Central memory CD8-positive, alpha-beta T cell (primary cell): ENCODE measurements around the gene KIF14.
"Not testable (repeated sequence)": the region's sequence is repeated elsewhere in the genome, so short reads cannot be mapped to it uniquely, and the experiment has no call there.

Experiments
- ATAC-seq: fragments of 150-1000 bp; cut with Tn5 transposase; replicated peaks from 2 replicates; pipeline ENCODE4 v1.10.0; 2022; ENCODE audit warnings: mild to moderate bottlenecking, moderate FRiP score, moderate number of reproducible peaks; ENCODE audit not compliant: poor library complexity, severe bottlenecking; ENCODE audit errors: extremely low read depth
- DNase-seq, 2 donors: peaks; one replicate each; pipeline ENCODE4 v3.0.0; 2021; ENCODE audit warnings: low spot score in 2 of 2
- H3K27ac Mint-ChIP-seq: one replicate; pipeline ENCODE4 v1.8.0; 2022; ENCODE audit warnings: low read depth, mild to moderate bottlenecking, moderate library complexity, mixed read lengths
- H3K27me3 Mint-ChIP-seq: one replicate; pipeline ENCODE4 v1.8.0; 2022; ENCODE audit warnings: mixed read lengths
- H3K36me3 Mint-ChIP-seq: one replicate; pipeline ENCODE4 v1.8.0; 2022; ENCODE audit warnings: mild to moderate bottlenecking, moderate library complexity, mixed read lengths; ENCODE audit not compliant: insufficient read depth
- H3K4me1 Mint-ChIP-seq: one replicate; pipeline ENCODE4 v1.8.0; 2022; ENCODE audit warnings: mixed read lengths
- H3K4me3 Mint-ChIP-seq: one replicate; pipeline ENCODE4 v1.8.0; 2022; ENCODE audit warnings: mild to moderate bottlenecking, moderate library complexity, mixed read lengths
- H3K9me3 Mint-ChIP-seq: one replicate; pipeline ENCODE4 v1.8.0; 2022; ENCODE audit warnings: mixed read lengths

Gene KIF14

DNA sequence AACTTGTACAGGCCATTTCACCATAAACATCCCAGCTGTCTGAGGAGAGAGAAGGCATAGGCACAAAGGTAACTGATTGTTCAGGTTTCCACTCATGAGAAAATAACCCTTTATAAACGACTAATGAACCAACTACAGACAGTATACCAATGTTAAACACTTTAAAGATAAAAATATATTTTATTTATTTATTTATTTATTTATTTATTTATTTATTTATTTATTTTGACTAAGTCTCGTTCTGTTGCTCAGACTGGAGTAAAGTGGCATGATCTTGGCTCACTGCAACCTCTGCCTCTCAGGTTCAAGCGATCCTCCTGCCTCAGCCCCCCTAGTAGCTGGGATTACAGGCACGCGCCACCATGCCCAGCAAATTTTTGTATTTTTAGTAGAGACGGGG is 67.8 kb downstream of the KIF14 start:
- not testable (repeated sequence) for H3K9me3 Mint-ChIP-seq, DNase-seq, H3K27ac Mint-ChIP-seq, H3K4me3 Mint-ChIP-seq, ATAC-seq, H3K27me3 Mint-ChIP-seq, H3K4me1 Mint-ChIP-seq, H3K36me3 Mint-ChIP-seq

- Mint-ChIP-seq H3K4me3 (no peak overlapping the region), H3K36me3 (peaks cover 5% of the 10 kb centered on the region), H3K27me3 (no peaks in the 10 kb centered on the region), H3K27ac (no peak overlapping the region), H3K9me3 (no peaks in the 10 kb centered on the region), H3K4me1 (peaks cover 15% of the 10 kb centered on the region)
- ATAC-seq (no peak), DNase-seq (no peak)
These were observed 70.2 kb downstream of the KIF14 start for GRCh38 chr1:200550367-200550766.

DNA sequence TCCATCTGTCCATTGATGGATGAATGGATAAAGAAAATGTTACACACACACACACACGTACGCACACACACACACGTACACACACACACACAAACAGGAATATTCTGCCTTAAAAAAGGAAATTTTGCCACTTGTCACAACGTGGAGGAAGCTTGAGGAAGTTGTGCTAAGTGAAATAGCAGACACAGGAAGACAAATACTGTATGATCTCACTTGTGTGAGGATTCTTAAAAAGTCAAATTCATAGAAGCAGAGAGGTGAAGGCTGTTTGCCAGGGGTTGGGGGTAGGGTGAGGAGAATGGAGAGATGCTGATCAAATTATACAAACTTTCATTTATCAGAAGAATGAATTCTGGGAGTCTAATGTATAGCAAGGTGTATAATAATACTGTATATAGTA is 73.2 kb downstream of the KIF14 start:
- Mint-ChIP-seq H3K36me3 (peaks cover 3% of the 10 kb centered on the region), H3K4me1 (peaks cover 15% of the 10 kb centered on the region), H3K9me3 (no peaks in the 10 kb centered on the region), H3K4me3 (no peak overlapping the region), H3K27me3 (no peaks in the 10 kb centered on the region), H3K27ac (no peak overlapping the region)
- no peak for DNase-seq
- no peak for ATAC-seq

- Mint-ChIP-seq H3K4me3 (no peak overlapping the region), H3K4me1 (peaks cover 15% of the 10 kb centered on the region), H3K27me3 (no peaks in the 10 kb centered on the region), H3K36me3 (peaks cover 3% of the 10 kb centered on the region), H3K9me3 (no peaks in the 10 kb centered on the region), H3K27ac (no peak overlapping the region)
- ATAC-seq (no peak), DNase-seq (no peak)
These were observed 74.0 kb downstream of the KIF14 start for GRCh38 chr1:200546577-200546976.

DNA sequence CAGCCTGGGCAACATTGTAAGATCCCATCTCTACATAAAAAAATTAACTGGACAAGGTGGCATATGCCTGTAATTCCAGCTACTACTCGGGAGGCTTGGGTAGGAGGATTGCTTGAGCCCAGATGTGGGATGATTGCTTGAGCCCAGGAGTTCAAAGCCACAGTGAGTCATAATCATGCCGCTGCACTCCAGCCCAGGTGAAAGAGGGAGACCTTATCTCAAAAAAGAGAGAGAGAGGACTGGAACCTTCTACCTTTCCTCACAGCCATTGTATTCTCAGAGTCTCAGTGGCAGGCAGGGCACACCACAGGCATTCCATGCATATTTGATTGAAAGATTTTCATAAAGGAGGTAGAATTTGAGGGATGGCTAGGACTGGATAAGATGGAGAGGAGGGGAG is 78.4 kb downstream of the KIF14 start:
- Mint-ChIP-seq H3K4me1 (peaks cover 9% of the 10 kb centered on the region), H3K36me3 (no peaks in the 10 kb centered on the region), H3K9me3 (no peaks in the 10 kb centered on the region)

GRCh38 chr1:200540281-200540680 is 80.3 kb downstream of the KIF14 start:
- Mint-ChIP-seq H3K27me3 (no peaks in the 10 kb centered on the region), H3K36me3 (no peaks in the 10 kb centered on the region), H3K4me1 (no peaks in the 10 kb centered on the region), H3K4me3 (no peak overlapping the region), H3K9me3 (no peaks in the 10 kb centered on the region), H3K27ac (no peak overlapping the region)
- DNase-seq, result no peak
- no peak for ATAC-seq

More for the DNA sequence above, 78.4 kb downstream of the KIF14 start:
- Mint-ChIP-seq H3K27ac (no peak overlapping the region), H3K27me3 (no peaks in the 10 kb centered on the region), H3K4me3 (no peak overlapping the region)
- DNase-seq (no peak), ATAC-seq (no peak)

DNA sequence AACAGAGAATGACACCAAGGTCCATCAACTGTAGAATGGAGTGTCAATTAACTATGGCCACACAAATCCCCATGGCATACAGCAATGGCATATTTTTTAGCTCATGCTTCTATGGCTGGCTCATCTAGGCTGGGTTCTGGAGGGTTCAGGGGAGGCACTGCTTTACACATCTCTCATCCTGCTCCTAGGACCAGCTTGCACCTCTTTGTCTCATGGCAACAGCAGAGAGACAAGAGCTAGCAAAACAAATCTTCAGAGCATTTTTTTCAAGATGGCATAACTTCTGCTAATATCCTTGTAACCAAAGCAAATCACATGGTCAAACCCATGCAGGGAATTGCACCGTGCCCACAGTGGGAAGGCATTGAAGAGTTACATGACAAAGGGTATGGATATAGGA is 82.4 kb downstream of the KIF14 start:
- Mint-ChIP-seq H3K27me3 (no peaks in the 10 kb centered on the region), H3K4me3 (no peak overlapping the region)
- DNase-seq, result no peak

GRCh38 chr1:200535605-200536004 is 84.9 kb downstream of the KIF14 start:
- H3K27ac Mint-ChIP-seq, result no peak overlapping the region
- H3K27me3 Mint-ChIP-seq, result no peaks in the 10 kb centered on the region
- peaks cover 6% of the 10 kb centered on the region for H3K36me3 Mint-ChIP-seq
- H3K4me3 Mint-ChIP-seq, result no peak overlapping the region
- no peak for DNase-seq
- no peak for ATAC-seq
- H3K4me1 Mint-ChIP-seq, result peaks cover 14% of the 10 kb centered on the region
- H3K9me3 Mint-ChIP-seq, result no peaks in the 10 kb centered on the region

More for the DNA sequence above, 82.4 kb downstream of the KIF14 start:
- peaks cover 4% of the 10 kb centered on the region for H3K4me1 Mint-ChIP-seq
- no peak for ATAC-seq
- no peak overlapping the region for H3K27ac Mint-ChIP-seq
- H3K9me3 Mint-ChIP-seq, result no peaks in the 10 kb centered on the region
- peaks cover 2% of the 10 kb centered on the region for H3K36me3 Mint-ChIP-seq

DNA sequence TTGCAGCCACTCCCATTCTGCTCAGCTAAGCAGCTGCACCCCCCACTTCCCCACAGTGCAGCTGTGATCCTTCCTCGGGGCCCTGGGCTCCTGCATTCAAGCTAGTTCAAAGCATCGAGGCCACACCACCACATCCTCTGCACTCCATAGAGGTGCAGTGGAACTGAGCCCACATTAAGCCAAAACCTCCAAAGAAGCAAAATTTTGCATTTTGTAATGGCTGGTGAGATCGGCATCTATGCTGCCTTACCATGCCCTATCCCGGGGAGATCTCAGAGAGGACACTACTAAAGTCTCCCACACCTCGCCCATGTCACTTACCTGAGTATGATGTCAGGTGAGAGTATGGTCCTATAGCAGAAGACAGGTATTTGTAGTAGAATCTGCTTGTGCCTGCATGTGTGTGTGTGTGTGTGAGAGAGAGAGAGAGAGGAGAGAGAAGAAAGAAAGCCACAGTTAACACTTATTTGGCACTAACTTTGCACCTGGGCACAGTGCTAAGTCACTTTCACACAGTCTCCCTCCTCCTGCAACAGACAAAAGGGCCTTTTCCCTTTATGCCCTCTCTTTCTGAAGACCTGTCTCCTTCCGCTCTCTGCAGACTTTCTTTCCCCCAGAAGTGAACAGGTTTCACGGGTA is 89.8 kb downstream of the KIF14 start:
- Mint-ChIP-seq H3K4me1 (peaks cover 31% of the 10 kb centered on the region), H3K36me3 (peaks cover 8% of the 10 kb centered on the region), H3K27ac (peak overlapping the region; percentile 92), H3K9me3 (no peaks in the 10 kb centered on the region), H3K27me3 (no peaks in the 10 kb centered on the region), H3K4me3 (peak overlapping the region; percentile 68)
- DNase-seq, result peak; percentile 25 to 73
- peak; percentile 97 for ATAC-seq

- no peak for ATAC-seq
- no peaks in the 10 kb centered on the region for H3K9me3 Mint-ChIP-seq
- H3K4me3 Mint-ChIP-seq, result no peak overlapping the region
- H3K4me1 Mint-ChIP-seq, result peaks cover 31% of the 10 kb centered on the region
- no peak for DNase-seq
- H3K36me3 Mint-ChIP-seq, result peaks cover 8% of the 10 kb centered on the region
- no peaks in the 10 kb centered on the region for H3K27me3 Mint-ChIP-seq
- H3K27ac Mint-ChIP-seq, result no peak overlapping the region
These were observed 91.5 kb downstream of the KIF14 start for GRCh38 chr1:200528858-200529606.

- Mint-ChIP-seq H3K9me3 (no peaks in the 10 kb centered on the region), H3K4me1 (peaks cover 25% of the 10 kb centered on the region), H3K27me3 (no peaks in the 10 kb centered on the region), H3K4me3 (no peak overlapping the region), H3K36me3 (peaks cover 6% of the 10 kb centered on the region), H3K27ac (no peak overlapping the region)
- ATAC-seq, result no peak
- no peak for DNase-seq
These were observed 92.9 kb downstream of the KIF14 start for GRCh38 chr1:200527670-200528069.

DNA sequence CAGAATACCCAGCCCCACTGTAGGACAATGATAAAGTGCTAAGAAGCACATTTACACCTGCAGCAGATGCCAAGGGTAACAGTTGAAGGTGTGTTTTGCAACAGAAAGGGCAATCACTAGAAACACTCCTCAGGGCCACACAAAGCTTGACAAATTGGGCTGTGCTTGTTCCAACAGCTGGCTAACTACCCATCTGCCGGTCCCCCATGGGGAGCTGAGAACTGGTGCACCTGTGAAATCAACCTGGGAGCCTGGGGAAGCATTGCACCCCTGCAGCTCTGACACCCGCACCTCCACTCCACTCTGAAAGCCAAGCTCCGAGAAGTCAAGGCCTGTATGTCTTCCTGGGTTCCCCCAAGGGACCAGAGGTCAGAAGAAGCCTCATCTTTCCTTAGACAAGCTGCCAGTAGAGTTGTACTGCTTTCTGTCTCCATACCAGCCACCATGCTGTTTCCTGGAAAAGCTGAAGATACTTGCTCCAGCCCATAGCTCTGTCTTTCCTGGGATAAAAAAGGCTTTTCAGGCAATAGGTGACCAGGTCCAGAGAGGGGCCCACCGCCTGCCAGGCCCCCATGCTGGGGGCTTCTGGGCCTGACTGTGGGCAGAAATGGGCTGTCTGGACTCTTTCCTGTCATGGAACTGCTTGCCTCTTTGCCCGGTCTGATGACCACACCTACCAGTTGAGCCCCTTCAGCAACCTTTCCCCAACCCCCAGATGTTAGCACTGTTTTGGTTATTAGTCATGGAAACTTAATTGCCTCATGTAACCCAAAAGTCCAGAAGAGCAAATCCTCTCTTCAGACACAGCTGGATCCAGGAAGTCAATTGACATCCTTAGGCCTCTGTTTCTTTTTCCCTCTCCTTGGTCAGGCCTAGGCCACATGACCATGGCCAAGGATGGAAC is 93.6 kb downstream of the KIF14 start:
- no peaks in the 10 kb centered on the region for H3K27me3 Mint-ChIP-seq
- H3K4me3 Mint-ChIP-seq, result no peak overlapping the region
- DNase-seq (no peak), ATAC-seq (no peak)
- H3K4me1 Mint-ChIP-seq, result peaks cover 25% of the 10 kb centered on the region
- H3K27ac Mint-ChIP-seq, result no peak overlapping the region
- peaks cover 8% of the 10 kb centered on the region for H3K36me3 Mint-ChIP-seq
- no peaks in the 10 kb centered on the region for H3K9me3 Mint-ChIP-seq
